Coronary artery (tissue), 2 donors: Measurements from ENCODE around the gene CIROP.

ENCODE experiments used
- DNase-seq: peaks from one replicate; pipeline ENCODE4 v3.0.0-alpha.2; 2017; ENCODE audit warnings: low spot score
- H3K27ac ChIP-seq, 2 donors: fragments of 200-600 bp; sonication (generic); one replicate each; pipeline ENCODE4 v1.5.1; 2016 to 2019
- H3K4me3 ChIP-seq: fragments of 200-600 bp; sonication (generic); 2 replicates; pipeline ENCODE4 v1.5.1; 2016; ENCODE audit warnings: mild to moderate bottlenecking, moderate library complexity
- CTCF ChIP-seq: fragments of 200-600 bp; sonication (generic); IDR thresholded peaks from one replicate; pipeline ENCODE4 v1.5.1; 2019; ENCODE audit warnings: antibody characterized with exemption

Gene CIROP

GRCh38 chr14:23118506-23119362, 13.9 kb upstream of the CIROP start, which contains the start of gene CEBPE:
CEBPE (minus strand) TSS chr14:23119255; CDS start chr14:23119091, 164 bp downstream.
- Histone ChIP-seq H3K27ac (no peak within 1 kb of the TSS), H3K4me3 (no peak within 1 kb of the TSS)
- no peak for DNase-seq
- no peak for TF ChIP-seq CTCF

- TF ChIP-seq CTCF = no peak
- no peak overlapping the region for H3K4me3 ChIP-seq
- H3K27ac ChIP-seq = no peak overlapping the region
- no peak for DNase-seq
These were observed 12.7 kb upstream of the CIROP start for GRCh38 chr14:23117371-23118020.

- DNase-seq = no peak
- TF ChIP-seq CTCF = no peak
- no peak overlapping the region for H3K27ac ChIP-seq
- H3K4me3 ChIP-seq = no peak overlapping the region
These were observed 11.1 kb upstream of the CIROP start for GRCh38 chr14:23115918-23116317.

- Histone ChIP-seq H3K27ac (no peak overlapping the region), H3K4me3 (no peak overlapping the region)
- DNase-seq = no peak
- TF ChIP-seq CTCF = no peak
These were observed 10.4 kb upstream of the CIROP start for GRCh38 chr14:23115039-23115731.

- no peak overlapping the region for H3K27ac ChIP-seq
- no peak overlapping the region for H3K4me3 ChIP-seq
- no peak for TF ChIP-seq CTCF
- no peak for DNase-seq
These were observed 9.9 kb upstream of the CIROP start for GRCh38 chr14:23114669-23115038.

GRCh38 chr14:23114120-23114458, 9.3 kb upstream of the CIROP start:
- no peak overlapping the region for H3K4me3 ChIP-seq
- no peak for DNase-seq
- TF ChIP-seq CTCF = no peak
- H3K27ac ChIP-seq = no peak overlapping the region
